ENCODE measurements around the gene VIT.

- TF ChIP-seq CTCF (conservative IDR thresholded peaks at IDR 0.05; ENCODE audit: low read length) (no peak), EZH2phosphoT487 (IDR thresholded peaks at IDR 0.05; ENCODE audit: borderline replicate concordance) (no peak)
Measured at GRCh38 chr2:36683002-36683401, 13.5 kb upstream of the VIT start.

All from Loucy (cell line).